ENCODE results near the gene LONRF2. TPM values are rescaled to one million over a fixed set of nuclear protein-coding genes. Genes with fewer than 3 reads are reported as not detected.
"Not testable (repeated sequence)": the region's sequence is repeated elsewhere in the genome, so short reads cannot be mapped to it uniquely, and the experiment has no call there.

Gene LONRF2
- total RNA-seq, 1 experiment from 2014 or later: 1.6 TPM

DNA sequence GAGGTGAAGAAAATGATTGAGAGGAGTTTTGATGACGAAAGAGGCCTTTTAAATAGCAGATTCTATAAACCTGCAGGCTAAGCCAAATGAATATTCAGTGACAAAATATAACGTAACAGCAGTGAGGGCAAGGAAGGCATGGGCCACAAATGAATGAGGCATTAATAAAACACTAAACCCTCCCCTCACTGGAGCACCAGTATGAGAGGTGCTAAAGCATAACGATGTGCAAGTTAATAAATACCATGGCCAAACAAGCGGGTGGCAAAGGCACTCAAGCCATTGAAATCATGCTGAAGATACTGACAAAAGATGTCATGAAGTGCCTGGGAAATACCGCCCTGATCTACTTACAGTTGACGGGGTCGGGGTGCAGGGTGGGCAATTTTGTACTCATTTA, 30.2 kb upstream of the LONRF2 start:
- no peak overlapping the region for H3K9ac ChIP-seq (ENCODE audit: low read length)
- DNase-seq (ENCODE audit: low read depth, low spot score): no peak
- H3K4me3 ChIP-seq (replicated peaks in 1 of 2; ENCODE audit: low read depth in 1 of 2, low read length in 2 of 2): no peak overlapping the region
- no peaks in the 10 kb centered on the region for H3K27me3 ChIP-seq (ENCODE audit: insufficient read depth, low read length)
- TF ChIP-seq YY1 (IDR thresholded peaks at IDR 0.05; ENCODE audit: extremely low read depth, insufficient replicate concordance, low read depth, low read length): no peak
- POLR2A ChIA-PET: no interaction called here
- H2AFZ ChIP-seq (ENCODE audit: low read depth, low read length, poor library complexity, severe bottlenecking): no peak overlapping the region
- no peaks in the 10 kb centered on the region for H3K9me3 ChIP-seq (ENCODE audit: control insufficient read depth in 1 of 2, insufficient read depth in 1 of 2, low read depth in 1 of 2, low read length in 2 of 2)
- H3K9me2 ChIP-seq (ENCODE audit: insufficient read depth): no peaks in the 10 kb centered on the region
- no TSS peak for BruUV-seq (replicated peaks)
- H4K20me1 ChIP-seq (ENCODE audit: insufficient read depth): no peaks in the 10 kb centered on the region
- no peaks in the 10 kb centered on the region for H3K36me3 ChIP-seq (ENCODE audit: control insufficient read depth in 1 of 2, insufficient read depth in 2 of 2, low read length in 2 of 2)
- no peak overlapping the region for H3K27ac ChIP-seq (ENCODE audit: low read depth, low read length)
- RAD21 ChIA-PET (ENCODE audit: low non-redundant PET in 1 of 2, low total read pairs in 2 of 2, uncharacterized antibody in 2 of 2, unreplicated experiment in 2 of 2): no interaction called here
- no peaks in the 10 kb centered on the region for H3K79me2 ChIP-seq (ENCODE audit: insufficient read depth, low read length)
- no peak for ATAC-seq
- intact Hi-C loops (cut with micrococcal nuclease): no loop called here
- H3K4me2 ChIP-seq (ENCODE audit: low read length): no peak overlapping the region
- H3K4me1 ChIP-seq (ENCODE audit: control insufficient read depth in 1 of 2, insufficient read depth in 2 of 2, low read length in 2 of 2): no peaks in the 10 kb centered on the region
- CTCF ChIA-PET: interaction anchor here (1.4 to 1.5 kb wide), 2 partner anchors 29 to 90 kb away, joined by 3 to 5 read pairs; no protein-coding TSS in a partner anchor

GRCh38 chr2:100350661-100351185, 28.4 kb upstream of the LONRF2 start:
- Histone ChIP-seq H3K9me2 (ENCODE audit: insufficient read depth) (no peaks in the 10 kb centered on the region), H3K79me2 (ENCODE audit: insufficient read depth, low read length) (no peaks in the 10 kb centered on the region), H3K27me3 (ENCODE audit: insufficient read depth, low read length) (no peaks in the 10 kb centered on the region), H3K9ac (ENCODE audit: low read length) (no peak overlapping the region), H3K9me3 (ENCODE audit: control insufficient read depth in 1 of 2, insufficient read depth in 1 of 2, low read depth in 1 of 2, low read length in 2 of 2) (no peaks in the 10 kb centered on the region), H3K36me3 (ENCODE audit: control insufficient read depth in 1 of 2, insufficient read depth in 2 of 2, low read length in 2 of 2) (no peaks in the 10 kb centered on the region), H4K20me1 (ENCODE audit: insufficient read depth) (no peaks in the 10 kb centered on the region), H2AFZ (ENCODE audit: low read depth, low read length, poor library complexity, severe bottlenecking) (no peak overlapping the region), H3K4me2 (ENCODE audit: low read length) (no peak overlapping the region), H3K4me1 (ENCODE audit: control insufficient read depth in 1 of 2, insufficient read depth in 2 of 2, low read length in 2 of 2) (no peaks in the 10 kb centered on the region), H3K4me3 (replicated peaks in 1 of 2; ENCODE audit: low read depth in 1 of 2, low read length in 2 of 2) (no peak overlapping the region), H3K27ac (ENCODE audit: low read depth, low read length) (no peak overlapping the region)
- ChIA-PET POLR2A (no interaction called here), CTCF (no interaction called here), RAD21 (ENCODE audit: low non-redundant PET in 1 of 2, low total read pairs in 2 of 2, uncharacterized antibody in 2 of 2, unreplicated experiment in 2 of 2) (no interaction called here)
- TF ChIP-seq, protein P1, sequence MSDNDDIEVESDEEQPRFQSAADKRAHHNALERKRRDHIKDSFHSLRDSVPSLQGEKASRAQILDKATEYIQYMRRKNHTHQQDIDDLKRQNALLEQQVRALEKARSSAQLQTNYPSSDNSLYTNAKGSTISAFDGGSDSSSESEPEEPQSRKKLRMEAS (IDR thresholded peaks at IDR 0.05): no peak
- no TSS peak for BruUV-seq (replicated peaks)
- intact Hi-C loops (cut with micrococcal nuclease): no loop called here
- DNase-seq (ENCODE audit: low read depth, low spot score) (no peak), ATAC-seq (no peak)

DNA sequence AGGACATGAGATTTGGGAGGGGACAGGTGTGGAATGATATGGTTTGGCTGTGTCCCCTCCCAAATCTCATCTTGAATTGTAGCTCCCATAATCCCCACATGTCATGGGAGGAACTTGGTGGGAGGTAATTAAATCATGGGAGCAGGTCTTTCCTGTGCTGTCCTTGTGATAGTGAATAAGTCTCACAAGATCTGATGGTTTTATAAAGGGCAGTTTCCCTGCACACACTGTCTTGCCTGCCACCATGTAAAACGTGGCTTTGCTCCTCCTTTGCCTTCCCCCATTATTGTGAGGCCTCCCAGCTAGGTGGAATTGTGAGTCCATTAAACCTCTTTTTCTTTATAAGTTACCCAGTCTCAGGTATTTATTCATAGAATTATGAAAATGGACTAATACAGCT, 22.8 kb upstream of the LONRF2 start:
- intact Hi-C loops (cut with micrococcal nuclease); H3K9me3 ChIP-seq (ENCODE audit: control insufficient read depth in 1 of 2, insufficient read depth in 1 of 2, low read depth in 1 of 2, low read length in 2 of 2); ATAC-seq; CTCF ChIA-PET; H4K20me1 ChIP-seq (ENCODE audit: insufficient read depth); H3K79me2 ChIP-seq (ENCODE audit: insufficient read depth, low read length); RAD21 ChIA-PET (ENCODE audit: low non-redundant PET in 1 of 2, low total read pairs in 2 of 2, uncharacterized antibody in 2 of 2, unreplicated experiment in 2 of 2); H3K27me3 ChIP-seq (ENCODE audit: insufficient read depth, low read length); H3K4me2 ChIP-seq (ENCODE audit: low read length); H3K36me3 ChIP-seq (ENCODE audit: control insufficient read depth in 1 of 2, insufficient read depth in 2 of 2, low read length in 2 of 2); H3K27ac ChIP-seq (ENCODE audit: low read depth, low read length); H3K9me2 ChIP-seq (ENCODE audit: insufficient read depth); DNase-seq (ENCODE audit: low read depth, low spot score); H3K4me3 ChIP-seq (replicated peaks in 1 of 2; ENCODE audit: low read depth in 1 of 2, low read length in 2 of 2); BruUV-seq (replicated peaks); H2AFZ ChIP-seq (ENCODE audit: low read depth, low read length, poor library complexity, severe bottlenecking); H3K9ac ChIP-seq (ENCODE audit: low read length); H3K4me1 ChIP-seq (ENCODE audit: control insufficient read depth in 1 of 2, insufficient read depth in 2 of 2, low read length in 2 of 2); POLR2A ChIA-PET: not testable (repeated sequence)

All from HCT116 (cell line).